Measurements from ENCODE around the gene DNAJC7.

Gene DNAJC7

GRCh38 chr17:42016941-42017865 lies at the start of gene DNAJC7:
DNAJC7 (minus strand) TSS chr17:42017439; CDS start chr17:42017416, 23 bp downstream.
- DNase-seq (ENCODE audit: extremely low spot score, insufficient read length, low read depth), result peak; percentile 91
- peak; percentile 86 for FAIRE-seq

GRCh38 chr17:42065201-42065600 lies 48.0 kb upstream of the DNAJC7 start:
- DNase-seq (ENCODE audit: extremely low spot score, insufficient read length, low read depth), result no peak
- FAIRE-seq, result no peak

- no peak for DNase-seq (ENCODE audit: extremely low spot score, insufficient read length, low read depth)
- no peak for FAIRE-seq
Measured at GRCh38 chr17:42062681-42063080, 45.4 kb upstream of the DNAJC7 start.

- DNase-seq (ENCODE audit: extremely low spot score, insufficient read length, low read depth), result no peak
- FAIRE-seq, result no peak
Measured at GRCh38 chr17:42061646-42062487, 44.6 kb upstream of the DNAJC7 start.

GRCh38 chr17:42060231-42060630 lies 43.0 kb upstream of the DNAJC7 start:
- DNase-seq (ENCODE audit: extremely low spot score, insufficient read length, low read depth), result no peak
- FAIRE-seq, result no peak

GRCh38 chr17:42059815-42060214 lies 42.6 kb upstream of the DNAJC7 start:
- FAIRE-seq (no peak), DNase-seq (ENCODE audit: extremely low spot score, insufficient read length, low read depth) (no peak)

- DNase-seq (ENCODE audit: extremely low spot score, insufficient read length, low read depth) (no peak), FAIRE-seq (no peak)
Measured at GRCh38 chr17:42058063-42058462, 40.8 kb upstream of the DNAJC7 start.

- FAIRE-seq (no peak), DNase-seq (ENCODE audit: extremely low spot score, insufficient read length, low read depth) (no peak)
Measured at GRCh38 chr17:42056635-42057034, 39.4 kb upstream of the DNAJC7 start.

- DNase-seq (ENCODE audit: extremely low spot score, insufficient read length, low read depth) (no peak), FAIRE-seq (no peak)
Measured at GRCh38 chr17:42055496-42055895, 38.3 kb upstream of the DNAJC7 start.

- DNase-seq (ENCODE audit: extremely low spot score, insufficient read length, low read depth), result no peak
- FAIRE-seq, result no peak
Measured at GRCh38 chr17:42055027-42055426, 37.8 kb upstream of the DNAJC7 start.

GRCh38 chr17:42053731-42054500 lies 36.7 kb upstream of the DNAJC7 start:
- DNase-seq (ENCODE audit: extremely low spot score, insufficient read length, low read depth) (no peak), FAIRE-seq (no peak)

GRCh38 chr17:42052346-42052877 lies 35.2 kb upstream of the DNAJC7 start:
- FAIRE-seq (no peak), DNase-seq (ENCODE audit: extremely low spot score, insufficient read length, low read depth) (no peak)

GRCh38 chr17:42051645-42052044 lies 34.4 kb upstream of the DNAJC7 start:
- DNase-seq (ENCODE audit: extremely low spot score, insufficient read length, low read depth), result no peak
- FAIRE-seq, result no peak

- no peak for FAIRE-seq
- DNase-seq (ENCODE audit: extremely low spot score, insufficient read length, low read depth), result no peak
Measured at GRCh38 chr17:42051013-42051400, 33.8 kb upstream of the DNAJC7 start.

GRCh38 chr17:42050393-42051012 lies 33.3 kb upstream of the DNAJC7 start, which contains the start of gene C17orf113:
C17orf113 (minus strand) TSS chr17:42050601; CDS start chr17:42043376, 7,225 bp downstream.
- DNase-seq (ENCODE audit: extremely low spot score, insufficient read length, low read depth), result peak; percentile 47
- FAIRE-seq, result no peak

- DNase-seq (ENCODE audit: extremely low spot score, insufficient read length, low read depth) (no peak), FAIRE-seq (no peak)
Measured at GRCh38 chr17:42049834-42050392, 32.7 kb upstream of the DNAJC7 start.

GRCh38 chr17:42047343-42047742 lies 30.1 kb upstream of the DNAJC7 start:
- no peak for FAIRE-seq

GRCh38 chr17:42045719-42046118 lies 28.5 kb upstream of the DNAJC7 start:
- FAIRE-seq (no peak), DNase-seq (ENCODE audit: extremely low spot score, insufficient read length, low read depth) (no peak)

More at GRCh38 chr17:42047343-42047742, 30.1 kb upstream of the DNAJC7 start:
- DNase-seq (ENCODE audit: extremely low spot score, insufficient read length, low read depth), result no peak

Data from GM18507 (cell line).